Stimulated activated CD4-positive, alpha-beta T cell treated with anti-CD3 and anti-CD28 coated beads, Interleukin-4, amount 100 ng/mL, for 4 hours (primary cell): ENCODE results near the gene RDX.

Experiments used
- DNase-seq, 2 experiments: peaks; one replicate each; pipeline ENCODE4 v3.0.0-alpha.2; 2020

The RDX gene

DNA sequence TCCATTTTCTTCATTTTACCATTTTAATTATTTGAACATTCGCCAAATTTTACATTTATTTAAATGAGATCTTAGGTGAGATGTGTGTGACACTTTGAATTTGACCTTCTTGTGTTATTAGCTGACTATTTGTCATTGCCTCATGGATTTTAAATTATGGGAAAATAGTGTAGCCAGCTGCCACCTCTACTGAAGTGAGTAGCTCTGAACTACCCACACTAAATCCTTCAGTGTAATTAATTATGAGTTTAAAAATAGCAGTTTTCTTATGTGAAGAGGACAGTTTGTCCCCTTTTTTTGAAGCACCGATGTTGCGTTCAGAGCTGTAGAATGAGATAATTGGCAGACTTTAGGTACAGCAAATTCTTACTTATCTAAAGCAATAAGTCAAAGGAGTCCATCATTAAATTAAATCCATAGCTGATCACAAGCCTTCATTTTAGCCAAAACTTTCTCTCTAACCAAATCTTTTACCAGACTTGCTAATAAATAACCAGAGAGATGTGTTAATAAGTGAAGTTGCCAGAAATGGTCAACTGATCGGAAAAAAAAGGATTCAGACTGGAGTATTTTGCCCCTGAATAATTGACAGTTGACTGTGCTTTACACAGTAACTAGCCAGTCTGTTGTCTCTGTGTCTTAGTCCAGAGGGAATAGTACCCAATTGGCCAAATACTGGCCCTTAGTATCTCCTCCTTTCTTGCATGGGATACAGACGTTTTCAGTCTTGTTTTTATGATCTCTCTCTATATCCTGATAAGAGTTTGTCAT, 128.2 kb downstream of the RDX start:
- DNase-seq = no peak

DNA sequence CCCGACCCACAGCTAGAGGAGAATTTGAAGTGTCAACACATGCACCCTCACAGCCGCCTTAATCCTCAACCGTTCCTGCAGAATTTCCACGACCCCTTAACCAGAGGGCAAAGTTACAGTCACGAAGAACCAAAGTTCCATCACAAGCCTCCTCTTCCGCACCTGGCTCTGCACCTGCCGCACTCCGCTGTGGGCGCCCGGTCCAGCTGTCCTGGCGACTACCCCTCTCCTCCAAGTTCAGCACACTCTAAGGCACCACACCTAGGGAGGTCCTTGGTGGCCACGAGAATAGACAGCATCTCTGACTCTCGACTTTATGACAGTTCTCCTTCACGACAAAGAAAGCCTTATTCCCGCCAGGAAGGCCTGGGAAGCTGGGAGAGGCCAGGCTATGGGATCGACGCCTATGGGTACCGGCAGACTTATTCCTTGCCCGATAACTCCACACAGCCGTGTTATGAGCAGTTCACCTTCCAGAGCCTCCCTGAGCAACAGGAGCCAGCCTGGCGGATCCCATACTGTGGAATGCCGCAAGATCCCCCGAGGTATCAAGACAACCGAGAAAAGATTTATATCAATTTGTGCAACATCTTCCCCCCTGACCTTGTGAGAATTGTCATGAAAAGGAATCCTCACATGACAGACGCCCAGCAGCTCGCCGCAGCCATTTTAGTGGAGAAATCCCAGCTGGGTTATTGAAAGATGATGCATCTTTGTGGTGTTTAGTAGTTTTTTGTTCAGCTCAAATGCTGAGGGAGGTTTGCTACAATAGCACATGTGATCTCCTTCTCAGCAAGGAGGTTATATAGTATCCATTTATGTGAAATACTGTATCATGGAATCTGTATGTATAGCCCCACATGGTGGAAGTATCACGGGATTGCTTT, 131.1 kb downstream of the RDX start:
- DNase-seq = no peak

DNA sequence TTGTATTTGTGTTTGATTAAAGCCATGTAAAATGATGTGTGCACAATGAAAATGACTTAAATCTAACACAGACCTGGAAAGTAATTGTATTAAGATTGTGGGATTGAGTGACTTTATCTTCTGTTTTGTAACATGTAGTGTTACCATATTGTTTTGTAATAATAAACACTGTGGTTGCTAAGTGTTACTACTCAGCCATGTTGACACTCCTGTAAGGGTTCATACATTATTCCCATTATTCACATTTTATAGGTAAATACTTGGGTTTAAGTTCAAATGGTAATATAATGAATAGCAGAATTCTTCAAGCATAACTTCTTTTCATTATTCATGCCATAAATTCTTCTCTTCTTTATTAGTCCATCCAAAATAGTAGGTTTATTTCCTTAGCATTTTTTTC, 134.2 kb downstream of the RDX start:
- no peak for DNase-seq

DNA sequence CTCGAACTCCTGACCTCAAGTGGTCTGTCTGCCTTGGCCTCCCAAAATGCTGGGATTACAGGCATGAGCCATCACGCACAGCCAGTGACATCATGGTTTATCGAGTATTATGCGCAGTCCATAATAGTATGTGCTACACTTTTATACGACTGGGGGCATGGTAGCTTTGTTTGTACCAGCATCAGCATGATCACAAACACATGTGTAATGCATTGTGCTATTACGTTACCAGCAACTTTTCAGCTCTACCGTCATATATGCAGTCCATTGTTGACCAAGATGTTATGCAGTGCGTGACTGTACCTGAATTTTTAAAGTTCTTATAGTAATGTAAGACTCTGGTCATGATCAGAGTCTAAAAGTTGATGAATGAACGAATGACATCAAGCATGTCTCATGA, 135.4 kb downstream of the RDX start:
- no peak for DNase-seq

DNA sequence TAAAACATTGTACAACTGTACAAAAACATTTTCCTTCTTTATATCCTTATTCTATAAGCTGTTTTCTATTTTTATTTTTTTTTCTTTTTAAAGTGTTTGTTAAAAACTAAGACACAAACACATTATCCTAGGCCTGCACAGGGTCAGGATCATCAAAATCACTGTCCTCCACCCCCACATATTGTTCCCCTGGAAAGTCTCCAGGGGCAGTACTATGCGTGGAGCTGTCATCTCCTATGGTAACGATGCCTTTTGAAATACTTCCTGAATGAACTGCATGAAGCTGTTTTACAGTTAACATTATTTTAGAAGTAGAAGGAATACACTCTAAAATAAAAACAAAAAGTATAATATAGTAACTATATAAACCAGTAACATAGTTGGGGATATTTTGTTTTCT, 136.0 kb downstream of the RDX start:
- no peak for DNase-seq

DNA sequence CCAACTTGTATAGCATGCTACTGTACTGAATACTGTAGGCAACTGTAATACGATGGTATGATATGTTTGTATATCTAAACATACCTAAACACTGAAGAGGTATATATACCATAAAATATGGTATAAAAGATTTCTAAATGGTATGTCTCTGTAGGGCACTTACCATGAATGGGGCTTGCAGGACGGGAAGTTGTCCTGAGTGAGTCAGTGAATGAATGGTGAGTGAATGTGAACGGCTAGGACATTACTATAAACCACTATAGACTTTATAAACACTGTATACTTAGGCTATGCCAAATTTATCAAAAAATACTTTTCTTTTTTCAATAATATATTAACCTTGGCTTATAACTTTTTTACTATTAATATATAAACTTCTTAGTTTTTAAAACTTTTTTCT, 136.4 kb downstream of the RDX start:
- no peak for DNase-seq

DNA sequence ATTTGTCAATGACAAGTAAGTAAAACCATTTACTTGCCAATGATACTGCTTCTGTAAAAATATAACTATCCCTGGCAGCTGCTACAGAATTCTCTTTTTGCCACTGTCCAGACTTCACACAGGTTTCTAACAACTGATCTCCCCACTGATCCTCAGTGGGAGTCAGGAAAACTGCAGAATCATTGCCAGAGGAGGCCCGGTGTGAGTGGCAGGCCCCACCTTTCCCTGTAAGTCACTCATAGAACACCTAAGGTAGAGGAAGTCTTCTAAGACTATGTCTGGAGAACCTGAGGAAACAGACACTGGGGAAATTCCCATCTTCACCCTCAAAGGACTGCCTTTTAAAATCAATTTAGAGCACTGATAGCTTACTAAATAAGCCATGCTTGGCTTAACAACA, 136.9 kb downstream of the RDX start:
- DNase-seq = no peak

DNA sequence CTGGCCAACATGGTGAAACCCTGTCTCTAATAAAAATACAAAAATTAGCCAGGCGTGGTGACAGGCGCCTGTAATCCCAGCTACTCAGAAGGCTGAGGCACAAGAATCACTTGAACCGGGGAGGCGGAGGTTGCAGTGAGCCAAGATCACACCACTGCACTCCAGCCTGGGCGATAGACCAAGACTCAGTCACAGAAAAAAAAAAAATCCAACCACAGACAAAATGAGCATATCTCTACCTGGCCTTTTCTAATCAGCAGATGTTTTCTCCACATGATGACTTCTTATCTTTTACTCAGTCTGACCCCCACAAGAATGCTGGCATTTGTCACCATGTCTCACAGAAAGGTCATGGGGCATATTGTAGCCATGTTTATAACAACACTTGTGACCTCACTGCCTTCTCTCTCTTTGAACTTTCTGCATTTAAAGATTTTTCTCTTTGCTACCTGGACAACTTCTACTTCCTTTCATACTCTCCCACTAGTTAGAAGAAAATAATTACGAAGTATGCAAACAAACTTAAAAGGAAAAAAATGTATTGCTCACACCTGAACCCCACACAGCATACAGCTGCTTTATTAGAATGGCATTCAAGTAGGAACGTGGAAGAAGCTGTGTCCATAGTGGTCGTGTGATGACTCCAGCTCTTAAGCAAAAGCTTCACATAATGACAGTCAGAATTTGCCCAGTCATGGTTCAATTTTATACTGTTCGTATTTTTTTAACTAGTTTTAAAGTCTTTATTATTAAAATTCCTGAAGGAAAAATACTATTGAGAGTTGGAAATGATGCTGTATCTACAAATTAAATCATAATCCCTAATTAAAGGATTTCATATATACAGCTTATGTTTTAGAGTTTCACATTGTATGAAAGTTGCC, 137.9 kb downstream of the RDX start:
- no peak for DNase-seq

DNA sequence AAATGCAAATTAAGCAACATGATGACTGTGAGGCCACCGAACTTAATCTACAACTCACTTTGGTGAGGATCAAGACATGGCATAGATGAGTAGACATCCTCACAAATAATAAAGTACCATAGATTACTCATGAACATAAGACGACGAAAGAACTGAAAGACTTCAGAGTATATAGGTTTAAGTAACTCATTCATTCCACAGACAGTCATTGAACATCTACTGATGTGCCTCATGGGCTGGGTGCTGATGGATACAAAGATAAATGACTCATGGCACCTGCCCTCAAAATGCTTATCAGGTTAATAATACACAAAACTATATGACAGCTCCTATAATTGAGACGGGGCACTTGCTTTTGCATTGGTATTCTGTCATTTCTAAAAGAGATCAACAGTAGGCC, 139.9 kb downstream of the RDX start:
- DNase-seq = no peak

DNA sequence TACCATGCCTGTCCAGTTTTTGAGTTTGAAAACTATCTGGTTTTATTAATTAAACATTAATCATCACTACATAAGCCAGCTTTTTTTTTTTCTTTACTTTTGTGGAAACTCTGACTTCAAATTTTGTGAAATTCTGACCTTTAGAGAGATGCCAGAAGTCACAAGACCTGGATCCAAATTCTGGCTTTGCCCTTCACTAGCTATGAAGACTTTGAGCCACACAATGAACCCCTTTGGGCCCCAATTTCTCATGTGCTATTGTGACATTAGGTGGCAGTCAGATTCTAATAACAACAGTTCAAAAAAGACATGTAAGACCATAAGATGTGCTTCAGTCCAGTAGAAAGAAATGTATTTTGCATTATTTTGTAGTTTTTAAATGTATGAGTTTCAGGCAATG, 142.9 kb downstream of the RDX start:
- no peak for DNase-seq

DNA sequence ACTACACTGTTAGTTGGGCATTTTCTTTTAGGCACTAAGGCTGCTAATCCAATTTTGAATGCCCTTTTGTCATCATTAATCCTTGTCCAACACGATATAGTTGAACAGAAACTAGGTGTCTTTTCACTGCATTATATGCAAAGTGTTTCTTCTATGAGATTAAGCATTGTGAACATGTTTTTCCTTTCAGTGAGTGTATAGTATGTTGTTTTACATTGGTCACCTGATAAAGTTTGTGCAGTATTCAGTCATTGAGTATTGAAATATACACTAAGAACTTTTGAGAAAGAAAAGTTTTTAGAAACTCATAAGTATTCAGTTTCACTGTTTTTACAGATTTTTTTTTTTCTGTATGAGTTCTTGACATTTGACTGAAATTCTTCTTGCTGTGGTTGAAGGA, 144.2 kb downstream of the RDX start:
- DNase-seq = no peak

DNA sequence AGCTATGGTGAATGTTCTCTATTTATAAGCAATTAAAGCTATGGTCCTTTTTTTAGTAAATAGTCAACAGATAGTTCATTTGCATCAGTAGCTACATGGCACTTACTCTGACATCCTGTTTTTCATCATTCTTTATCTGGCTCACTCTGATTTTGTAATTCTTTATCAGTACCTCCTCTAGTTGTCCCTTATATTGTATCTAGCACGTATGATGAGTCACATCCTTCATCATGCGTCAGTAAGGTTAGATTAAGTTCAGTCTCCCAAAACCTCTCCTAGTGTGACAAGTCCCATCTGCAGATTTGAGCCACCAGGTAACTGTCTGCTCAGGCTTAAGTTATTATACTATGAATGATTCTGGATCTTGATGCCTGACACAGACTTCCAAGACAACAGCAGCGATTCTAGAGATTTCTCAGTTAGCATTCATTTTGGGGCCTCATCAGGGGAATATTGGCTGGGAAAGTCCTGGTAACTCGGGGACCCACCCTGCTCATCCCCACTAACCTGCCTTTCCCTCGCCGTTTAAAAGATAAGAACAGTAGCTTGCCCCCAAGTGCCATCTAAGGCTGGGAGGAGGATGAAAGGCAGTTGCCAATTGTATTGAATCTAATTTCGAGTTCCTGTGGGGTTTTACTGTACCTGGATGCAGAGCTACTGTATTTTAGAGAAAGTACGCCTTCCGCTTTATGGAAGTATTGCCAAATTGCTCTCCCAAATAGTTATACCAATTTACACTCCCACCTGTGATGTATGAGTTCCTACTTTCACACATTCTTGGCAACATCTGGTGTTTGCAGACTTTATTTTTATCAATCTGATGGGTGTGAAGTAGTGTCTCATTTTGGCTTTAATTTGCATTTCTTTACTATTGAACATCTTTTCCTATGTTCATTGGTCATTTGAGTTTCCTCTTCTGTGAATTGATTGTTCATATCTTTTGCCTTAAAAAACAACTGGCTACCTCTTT, 147.4 kb downstream of the RDX start:
- DNase-seq = no peak

DNA sequence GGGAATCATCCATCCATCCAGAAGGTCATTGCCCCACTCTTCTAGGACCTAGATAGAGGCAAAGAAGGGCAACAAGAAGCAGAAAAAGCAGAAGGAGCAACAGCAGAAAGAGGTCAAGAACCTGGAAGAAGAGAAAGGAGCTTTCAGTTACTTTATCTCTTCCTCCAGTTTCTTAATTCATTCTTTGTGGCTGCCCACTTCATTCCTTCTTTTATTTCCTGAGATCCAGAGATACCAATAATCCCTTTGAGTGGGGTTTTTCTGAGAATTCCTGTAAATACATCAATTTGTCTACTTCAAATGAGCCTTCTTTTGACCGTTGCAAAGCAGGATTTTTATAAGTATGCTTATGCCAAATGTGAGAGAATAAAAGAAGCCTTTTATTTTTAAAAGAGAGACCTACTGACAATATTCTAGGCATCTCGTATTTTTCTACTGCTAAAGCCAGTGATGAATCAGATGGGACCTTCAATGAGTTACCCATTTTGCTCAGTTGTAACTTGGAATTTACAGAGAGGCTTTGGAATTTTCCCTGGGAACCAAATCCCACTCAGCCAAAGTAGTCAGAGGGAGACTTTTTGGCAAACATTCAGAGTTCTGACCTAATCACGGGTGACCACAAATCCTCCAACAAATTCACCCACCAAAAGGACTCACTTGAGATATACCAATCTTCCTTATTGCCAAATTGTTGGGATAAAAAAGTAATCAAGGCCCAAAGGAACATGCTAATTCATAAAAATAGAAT, 148.3 kb downstream of the RDX start:
- no peak for DNase-seq

DNA sequence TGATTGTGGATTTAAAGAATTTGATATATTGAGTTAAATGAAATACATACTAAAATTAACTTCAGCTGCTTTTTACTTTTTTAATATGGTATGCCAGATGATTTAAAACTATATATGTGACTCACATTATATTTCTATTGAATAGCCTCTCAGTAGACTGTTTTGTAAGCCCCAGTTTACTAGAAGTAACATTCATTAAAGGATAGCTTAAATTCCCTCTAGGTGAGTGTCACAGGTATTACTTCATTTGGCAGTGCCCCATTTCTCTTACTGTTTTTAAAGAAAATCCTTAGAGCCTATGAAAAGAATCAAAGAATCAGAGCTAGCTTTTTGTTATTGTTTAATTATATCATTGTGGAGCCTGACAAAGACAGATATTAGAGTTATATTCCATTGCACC, 154.6 kb downstream of the RDX start:
- no peak for DNase-seq

DNA sequence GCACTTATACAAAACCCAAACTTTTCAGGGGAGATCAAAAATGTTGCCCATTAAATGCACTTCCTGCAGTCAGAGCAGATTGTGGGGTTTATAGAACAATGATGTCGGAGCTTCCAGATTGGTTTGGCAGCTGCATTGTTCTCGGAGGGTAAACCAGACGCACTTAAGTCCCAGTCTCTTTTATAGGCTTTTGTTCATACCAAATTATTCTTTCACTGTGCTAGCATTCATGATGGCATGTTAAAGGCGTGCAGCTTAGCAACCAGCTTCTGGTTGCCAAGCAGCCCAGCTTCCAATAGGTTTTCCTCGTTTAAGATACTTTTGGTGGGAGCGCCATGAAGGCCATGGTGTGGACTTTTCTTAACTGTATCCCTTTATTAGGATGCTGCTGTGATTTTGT, 162.3 kb downstream of the RDX start:
- DNase-seq = no peak

DNA sequence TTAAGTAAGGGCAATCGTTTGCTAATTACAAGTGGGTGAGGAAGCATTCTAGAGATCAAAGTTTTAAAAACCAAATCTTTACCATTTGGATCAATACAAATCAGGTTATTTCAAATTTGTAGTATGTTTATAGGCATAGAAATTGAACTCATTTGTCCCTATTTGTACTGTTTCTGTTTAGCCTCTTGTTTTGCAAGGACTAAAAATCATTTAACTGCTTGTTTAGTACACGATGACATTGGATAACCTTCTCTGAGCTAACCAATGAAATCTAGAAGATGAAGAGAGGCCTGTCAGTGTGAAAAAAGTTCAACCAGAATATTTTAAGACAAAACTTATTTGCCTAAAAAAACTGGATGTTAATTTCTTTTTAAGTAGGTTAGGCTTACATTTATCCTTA, 163.3 kb downstream of the RDX start:
- no peak for DNase-seq

DNA sequence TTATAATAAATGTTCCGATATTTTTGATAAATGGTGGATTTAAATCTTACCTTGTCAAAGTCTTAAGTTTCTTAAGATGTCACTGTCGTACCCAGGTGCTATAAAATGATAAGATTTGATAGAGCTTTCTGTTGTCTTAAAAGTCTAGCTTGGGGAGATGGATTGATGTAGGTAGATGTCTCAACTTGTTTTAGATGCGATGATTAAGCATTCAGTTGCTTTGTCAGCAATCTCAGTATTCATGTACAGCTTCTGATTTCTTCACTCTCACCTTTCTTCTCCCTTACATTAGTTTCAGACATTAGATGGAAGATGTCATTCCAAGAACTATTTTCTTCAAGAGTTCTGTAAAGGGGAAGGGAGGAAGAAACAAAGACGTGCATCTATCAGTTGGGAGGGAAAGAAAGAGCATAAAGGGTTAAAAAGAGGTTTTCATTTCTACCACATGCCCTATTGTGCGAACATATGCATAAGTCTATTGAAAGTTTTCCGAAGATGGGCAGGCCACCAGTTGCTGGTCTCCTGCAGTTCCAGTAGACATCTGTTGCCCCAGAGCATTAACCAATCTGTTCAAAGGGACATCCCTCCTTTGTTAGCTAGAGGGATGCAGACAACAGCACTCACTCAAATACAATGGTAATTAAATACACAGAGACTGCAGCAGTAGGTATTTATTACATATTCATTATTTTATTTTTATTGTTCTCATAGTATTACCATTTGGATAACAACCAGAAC, 164.9 kb downstream of the RDX start:
- DNase-seq = no peak

DNA sequence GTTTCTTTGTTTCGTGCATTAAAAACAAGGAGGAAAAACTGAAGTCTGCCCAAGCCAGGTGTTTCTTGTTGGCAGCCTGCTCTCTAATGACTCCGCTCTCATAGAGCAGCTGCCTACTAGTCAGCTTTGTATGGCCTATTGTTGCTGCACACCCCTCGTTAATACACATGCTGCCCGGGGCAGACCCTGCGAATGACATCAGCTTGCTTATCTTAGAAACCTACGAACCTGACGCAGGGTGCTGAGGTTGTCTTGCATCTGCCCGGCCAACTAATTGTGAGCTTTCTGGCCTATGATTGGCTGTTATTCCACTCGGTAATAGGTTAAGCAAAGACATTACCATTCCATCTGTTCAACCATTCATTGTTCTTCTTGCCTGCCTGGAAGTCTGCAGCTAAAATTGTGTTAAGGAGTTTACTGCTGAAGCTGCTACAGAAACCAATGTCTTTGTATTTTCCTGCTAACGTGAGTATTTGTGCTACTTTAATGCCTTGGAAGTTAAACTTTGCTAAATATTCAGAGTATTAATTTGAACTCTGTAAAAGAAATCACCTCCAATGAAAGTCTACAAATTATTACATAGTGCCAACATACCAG, 165.7 kb downstream of the RDX start:
- no peak for DNase-seq

DNA sequence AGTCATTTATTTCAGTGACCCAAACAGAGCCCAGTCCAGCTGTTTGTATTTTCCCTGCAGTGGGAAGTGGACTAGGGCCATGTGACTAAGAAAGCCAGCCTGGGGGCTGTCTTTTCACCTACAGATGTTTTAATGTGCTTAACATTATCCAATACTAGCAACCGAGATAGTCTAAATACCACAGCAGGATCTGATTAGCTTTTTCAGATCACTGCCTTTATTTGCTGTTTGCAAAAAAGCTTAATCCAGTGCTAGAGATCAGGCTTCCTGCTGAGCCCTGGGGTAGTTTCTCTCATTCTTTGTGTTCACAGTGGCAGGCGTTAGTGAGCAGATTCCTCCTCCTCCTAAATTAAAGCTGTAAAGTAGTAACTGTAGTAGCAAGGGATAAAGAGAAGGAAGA, 168.3 kb downstream of the RDX start:
- no peak for DNase-seq

DNA sequence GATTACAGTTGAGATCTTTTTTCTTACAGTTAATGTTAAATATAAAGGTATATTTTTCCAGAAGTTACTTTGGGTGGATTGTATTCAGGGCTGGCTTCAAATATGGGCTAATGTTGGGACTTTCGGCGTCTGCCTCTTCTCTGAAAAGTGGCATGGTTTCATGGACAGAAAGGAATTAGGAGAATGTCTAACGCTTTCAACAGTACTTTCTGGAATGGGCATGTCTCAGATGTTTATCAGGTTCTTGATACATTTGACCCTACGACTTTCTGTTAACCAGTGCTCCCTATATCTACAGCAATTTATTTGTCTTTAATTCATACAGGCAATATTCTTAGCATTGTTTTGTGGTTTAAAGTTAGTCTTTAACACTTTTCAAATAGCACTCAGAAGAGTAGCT, 169.5 kb downstream of the RDX start:
- no peak for DNase-seq
